HEK293T (cell line): ENCODE results near the gene PES1.

Experiments
- ARNT ChIP-seq: fragments of 450-650 bp; IDR thresholded peaks from 2 replicates; pipeline ENCODE4 v1.6.1; 2017; ENCODE audit warnings: mild to moderate bottlenecking
- BHLHE40 ChIP-seq: fragments of 450-650 bp; IDR thresholded peaks from 2 replicates; pipeline ENCODE4 v1.6.1; 2016; ENCODE audit warnings: mild to moderate bottlenecking, moderate library complexity, borderline replicate concordance
- CTBP1 ChIP-seq: fragments of 450-650 bp; IDR thresholded peaks from 2 replicates; pipeline ENCODE4 v1.6.1; 2016; ENCODE audit warnings: borderline replicate concordance
- ELF4 ChIP-seq: fragments of 450-650 bp; IDR thresholded peaks from 2 replicates; pipeline ENCODE4 v1.6.1; 2017; ENCODE audit warnings: antibody characterized with exemption
- FOXM1 ChIP-seq: fragments of 450-650 bp; IDR thresholded peaks from 2 replicates; pipeline ENCODE4 v1.6.1; 2017; ENCODE audit warnings: mild to moderate bottlenecking, borderline replicate concordance
- NFRKB ChIP-seq: fragments of 450-650 bp; IDR thresholded peaks from 2 replicates; pipeline ENCODE4 v1.6.1; 2016; ENCODE audit warnings: mild to moderate bottlenecking, moderate library complexity
- SP1 ChIP-seq: fragments of 450-650 bp; IDR thresholded peaks from 2 replicates; pipeline ENCODE4 v1.6.1; 2017
- SUZ12 ChIP-seq: fragments of 450-650 bp; IDR thresholded peaks from 2 replicates; pipeline ENCODE4 v1.6.1; 2016; ENCODE audit warnings: mild to moderate bottlenecking
- TARDBP ChIP-seq: fragments of 450-650 bp; IDR thresholded peaks from 2 replicates; pipeline ENCODE4 v1.6.1; 2016
- ZNF384 ChIP-seq: fragments of 450-650 bp; IDR thresholded peaks from 2 replicates; pipeline ENCODE4 v1.6.1; 2016

DNA sequence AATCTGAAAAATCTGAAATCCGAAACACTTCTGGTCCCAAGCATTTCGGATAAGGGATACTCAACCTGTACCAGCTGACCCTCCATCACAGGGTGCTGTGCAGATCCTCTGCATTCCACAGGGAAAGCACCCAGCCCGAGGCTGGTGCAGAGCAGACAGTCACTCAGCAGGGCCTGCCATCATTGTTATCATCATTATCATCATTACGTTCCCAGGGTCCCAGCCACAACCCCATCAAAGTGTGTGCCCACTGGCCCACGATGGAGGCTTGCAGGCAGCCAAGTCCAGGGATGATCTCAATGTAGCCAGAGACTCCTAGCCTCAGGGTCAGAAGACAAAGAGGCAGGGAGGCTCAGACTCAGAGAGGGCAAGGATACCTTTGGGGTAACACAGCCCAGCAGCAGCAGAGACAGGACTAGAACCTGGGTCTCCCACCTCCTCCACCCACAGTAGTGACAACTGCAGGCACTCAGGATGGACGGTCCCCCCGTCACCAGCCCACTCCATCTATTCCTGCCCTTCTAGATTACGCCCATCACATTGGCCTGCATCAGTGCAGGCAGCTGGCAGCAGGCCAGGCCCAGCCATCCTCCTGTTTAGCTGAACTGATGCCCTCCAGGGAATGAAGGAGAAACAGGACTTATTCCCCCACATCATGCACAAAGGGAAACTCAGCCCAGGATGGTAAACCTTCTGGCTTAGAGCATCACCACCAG lies 27.5 kb downstream of the PES1 start:
- TF ChIP-seq ARNT: no peak
- TF ChIP-seq CTBP1: no peak
- TF ChIP-seq SP1: no peak
- no peak for TF ChIP-seq NFRKB
- TF ChIP-seq BHLHE40: no peak
- no peak for TF ChIP-seq ELF4
- TF ChIP-seq FOXM1: no peak
- no peak for TF ChIP-seq ZNF384
- TF ChIP-seq TARDBP: no peak
- no peak for TF ChIP-seq SUZ12
